Keratinocyte (primary cell): ENCODE measurements around the gene BTLA. TPM values are rescaled to one million over a fixed set of nuclear protein-coding genes. Genes with fewer than 3 reads are reported as not detected.

Experiments used
- DNase-seq: peaks from one replicate; pipeline ENCODE4 v3.0.0-alpha.2; 2011; ENCODE audit warnings: low read depth, missing footprints, low spot score
- FAIRE-seq: peaks from 2 replicates; lab custom pipeline; 2011; peaks lifted over from hg19 to GRCh38; lab: Jason Lieb, UNC
- H2AFZ ChIP-seq: 2 replicates; pipeline ENCODE4 v1.6.0; 2012; ENCODE audit warnings: low read length, control low read depth, inconsistent platforms; ENCODE audit not compliant: control insufficient read depth
- H3K27ac ChIP-seq: 2 replicates; pipeline ENCODE4 v1.5.1; 2011; ENCODE audit warnings: low read length; ENCODE audit not compliant: control insufficient read depth, insufficient read depth
- H3K27me3 ChIP-seq: 3 replicates; pipeline ENCODE4 v1.6.0; 2011; ENCODE audit warnings: low read length; ENCODE audit not compliant: control insufficient read depth, insufficient read depth; ENCODE audit errors: extremely low read depth
- H3K36me3 ChIP-seq, 2 experiments: 2 replicates in 1 of 2; 3 replicates in 1 of 2; pipeline ENCODE4 v1.5.1; 2011; ENCODE audit warnings: low read length in 2 of 2, mild to moderate bottlenecking in 1 of 2; ENCODE audit not compliant: control insufficient read depth in 2 of 2, insufficient read depth in 2 of 2; ENCODE audit errors: extremely low read depth in 1 of 2
- H3K4me1 ChIP-seq: 3 replicates; pipeline ENCODE4 v1.5.1; 2011; ENCODE audit warnings: low read length; ENCODE audit not compliant: control insufficient read depth, insufficient read depth; ENCODE audit errors: extremely low read depth
- H3K4me2 ChIP-seq: 3 replicates; pipeline ENCODE4 v1.6.0; 2011; ENCODE audit warnings: low read depth, low read length; ENCODE audit not compliant: control insufficient read depth, insufficient read depth; ENCODE audit errors: extremely low read depth
- H3K4me3 ChIP-seq, 3 experiments: fragments of 200-600 bp in 1 of 3; sonication (generic) in 1 of 3; 2 replicates in 2 of 3; 3 replicates in 1 of 3; pipeline ENCODE4 v1.5.1; 2011 to 2016; ENCODE audit warnings: low read length in 3 of 3, mild to moderate bottlenecking in 3 of 3, control low read depth in 2 of 3, inconsistent platforms in 1 of 3, low read depth in 1 of 3, mixed read lengths in 1 of 3, mixed run types in 1 of 3, moderate library complexity in 1 of 3; ENCODE audit not compliant: control insufficient read depth in 2 of 3, insufficient read depth in 2 of 3; ENCODE audit errors: extremely low read depth in 1 of 3
- H3K79me2 ChIP-seq: 2 replicates; pipeline ENCODE4 v1.6.0; 2012; ENCODE audit warnings: low read length; ENCODE audit not compliant: control insufficient read depth, insufficient read depth
- H3K9ac ChIP-seq: 3 replicates; pipeline ENCODE4 v1.6.0; 2011; ENCODE audit warnings: low read length; ENCODE audit not compliant: control insufficient read depth, insufficient read depth; ENCODE audit errors: extremely low read depth
- H3K9me1 ChIP-seq: 3 replicates; pipeline ENCODE4 v1.6.0; 2011; ENCODE audit warnings: low read length; ENCODE audit not compliant: control insufficient read depth, insufficient read depth; ENCODE audit errors: extremely low read depth
- H3K9me3 ChIP-seq: 2 replicates; pipeline ENCODE4 v1.5.1; 2012; ENCODE audit warnings: low read depth, low read length; ENCODE audit not compliant: control insufficient read depth
- H4K20me1 ChIP-seq: 3 replicates; pipeline ENCODE4 v1.6.0; 2011; ENCODE audit warnings: low read length; ENCODE audit not compliant: control insufficient read depth, insufficient read depth; ENCODE audit errors: extremely low read depth
- CTCF ChIP-seq, 3 experiments: IDR thresholded peaks in 1 of 3; conservative IDR thresholded peaks in 1 of 3; optimal IDR thresholded peaks in 1 of 3; 2 replicates in 2 of 3; 3 replicates in 1 of 3; pipeline versions ENCODE3 to v1.5.1; 2011; ENCODE audit warnings: low read length in 3 of 3, mild to moderate bottlenecking in 3 of 3, moderate library complexity in 2 of 3, control low read depth in 1 of 3, inconsistent platforms in 1 of 3; ENCODE audit not compliant: insufficient read depth in 2 of 3; ENCODE audit errors: extremely low read depth in 1 of 3
- EZH2 ChIP-seq: IDR thresholded peaks from one replicate; pipeline ENCODE4 v1.6.1; 2012; ENCODE audit warnings: inconsistent platforms, mild to moderate bottlenecking, low read length, moderate library complexity
- dilution Hi-C: fragments of 300-500 bp; cut with MboI; formaldehyde crosslinking; loops from one replicate; pipeline ENCODE4 v1.7.0; 2020; ENCODE audit warnings: low sequenced_read_pairs; ENCODE audit not compliant: extremely low pct_ligation_motif_present
- polyA plus RNA-seq, 5 experiments: library from polyadenylated mRNA; depleted of rRNA in 3 of 5; stranded (reverse) in 3 of 5; stranded (forward) in 1 of 5; unstranded in 1 of 5; fragments of >200 nt; gene quantifications; 1 replicate in 1 of 5; 2 replicates in 3 of 5; 3 replicates in 1 of 5; pipeline versions ENCODE4 v1.2.1 to v1.2.3, GENCODE V29; 2011 to 2012; ENCODE audit warnings: missing spikeins in 2 of 5, low read depth in 1 of 5, low replicate concordance in 1 of 5

BTLA gene
- polyA plus RNA-seq, 1 donor (not counting 4 experiments of a cell fraction or from before 2014, with no cell fraction given), result 0.08 TPM

- Histone ChIP-seq H3K4me3 (no peak overlapping the region), H3K9me1 (no peaks in the 10 kb centered on the region), H4K20me1 (no peaks in the 10 kb centered on the region), H3K79me2 (no peaks in the 10 kb centered on the region), H3K27ac (no peak overlapping the region), H3K36me3 (no peaks in the 10 kb centered on the region), H3K4me1 (no peaks in the 10 kb centered on the region), H3K27me3 (no peaks in the 10 kb centered on the region), H3K9ac (no peak overlapping the region), H2AFZ (no peak overlapping the region), H3K9me3 (no peaks in the 10 kb centered on the region), H3K4me2 (no peak overlapping the region)
- DNase-seq (no peak), FAIRE-seq (no peak)
- no peak for TF ChIP-seq CTCF (optimal IDR thresholded peaks at IDR 0.05 in 1 of 3, IDR thresholded peaks at IDR 0.05 in 1 of 3, conservative IDR thresholded peaks at IDR 0.05 in 1 of 3; ENCODE audit: extremely low read depth in 1 of 3, insufficient read depth in 2 of 3, low read length in 3 of 3)
- no peak for TF ChIP-seq EZH2
- dilution Hi-C loops, result no loop called here
These were observed 26.6 kb downstream of the BTLA start for GRCh38 chr3:112472691-112473090.

- no peaks in the 10 kb centered on the region for H4K20me1 ChIP-seq
- FAIRE-seq, result no peak
- no peaks in the 10 kb centered on the region for H3K9me3 ChIP-seq
- H3K4me2 ChIP-seq, result no peak overlapping the region
- no peak overlapping the region for H3K9ac ChIP-seq
- H3K79me2 ChIP-seq, result no peaks in the 10 kb centered on the region
- TF ChIP-seq CTCF (optimal IDR thresholded peaks at IDR 0.05 in 1 of 3, IDR thresholded peaks at IDR 0.05 in 1 of 3, conservative IDR thresholded peaks at IDR 0.05 in 1 of 3; ENCODE audit: extremely low read depth in 1 of 3, insufficient read depth in 2 of 3, low read length in 3 of 3) (no peak), EZH2 (no peak)
- H3K4me1 ChIP-seq, result no peaks in the 10 kb centered on the region
- no peaks in the 10 kb centered on the region for H3K27me3 ChIP-seq
- H3K9me1 ChIP-seq, result no peaks in the 10 kb centered on the region
- H3K27ac ChIP-seq, result no peak overlapping the region
- H3K4me3 ChIP-seq, result no peak overlapping the region
- dilution Hi-C loops, result no loop called here
- DNase-seq, result no peak
- H2AFZ ChIP-seq, result no peak overlapping the region
- H3K36me3 ChIP-seq, result no peaks in the 10 kb centered on the region
These were observed 27.5 kb downstream of the BTLA start for GRCh38 chr3:112471596-112472325.
